ENCODE results near the gene TDG.
"Not testable (repeated sequence)": the region's sequence is repeated elsewhere in the genome, so short reads cannot be mapped to it uniquely, and the experiment has no call there.

Gene TDG

GRCh38 chr12:104023710-104024109, 58.0 kb downstream of the TDG start:
- no peak for DNase-seq (ENCODE audit: low read depth)

- DNase-seq (ENCODE audit: low read depth): no peak
Measured at GRCh38 chr12:104024348-104024747, 58.7 kb downstream of the TDG start.

GRCh38 chr12:104025771-104026170, 60.1 kb downstream of the TDG start:
- no peak for DNase-seq (ENCODE audit: low read depth)

GRCh38 chr12:104026841-104027599, 61.3 kb downstream of the TDG start:
- no peak for DNase-seq (ENCODE audit: low read depth)

GRCh38 chr12:104030596-104030995, 64.9 kb downstream of the TDG start:
- not testable (repeated sequence) for DNase-seq (ENCODE audit: low read depth)

- not testable (repeated sequence) for DNase-seq (ENCODE audit: low read depth)
Measured at GRCh38 chr12:104036143-104036542, 70.5 kb downstream of the TDG start.
